Measurements from ENCODE around the gene ATP2C1. TPM values are rescaled to one million over a fixed set of nuclear protein-coding genes. Genes with fewer than 3 reads are reported as not detected.

The ATP2C1 gene
- total and polyA plus RNA-seq, 4 donors: 41.4 to 126 (median 74.2) TPM

DNA sequence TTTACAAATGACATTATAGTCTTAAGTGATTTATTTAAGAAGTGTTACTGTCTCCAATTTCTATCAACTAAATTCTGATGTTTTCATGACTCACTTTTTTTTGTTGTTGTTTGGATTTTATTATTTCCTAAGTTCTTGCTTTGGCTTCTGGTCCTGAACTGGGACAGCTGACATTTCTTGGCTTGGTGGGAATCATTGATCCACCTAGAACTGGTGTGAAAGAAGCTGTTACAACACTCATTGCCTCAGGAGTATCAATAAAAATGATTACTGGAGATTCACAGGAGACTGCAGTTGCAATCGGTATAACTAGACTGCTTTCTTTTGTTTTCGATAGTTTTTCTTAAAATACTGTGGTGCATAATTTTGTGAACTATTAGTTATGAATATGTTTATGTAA lies 85.2 kb downstream of the ATP2C1 start:
- 97% methylated on average over 2 of the region's 2 CpGs for WGBS, 2 donors
- Histone ChIP-seq H3K27me3 (ENCODE audit: control insufficient read depth in 3 of 3, insufficient read depth in 3 of 3, low read length in 2 of 3) (no peaks in the 10 kb centered on the region), H3K4me1 (ENCODE audit: control insufficient read depth in 5 of 5, insufficient read depth in 5 of 5, low read length in 5 of 5) (peaks cover 0 to 3% (median 0%) of the 10 kb centered on the region in 5 donors), H3K9me3 (ENCODE audit: control insufficient read depth in 4 of 4, insufficient read depth in 3 of 4, low read length in 3 of 4) (no peaks in the 10 kb centered on the region), H3K9ac (ENCODE audit: insufficient read depth in 1 of 2, low read length in 2 of 2) (no peak overlapping the region), H3K27ac (ENCODE audit: low read depth in 1 of 2, low read length in 1 of 2) (no peak overlapping the region), H3K4me3 (no peak overlapping the region), H3K36me3 (ENCODE audit: control insufficient read depth in 4 of 4, insufficient read depth in 4 of 4, low read length in 4 of 4) (peaks cover 10 to 18% (median 12%) of the 10 kb centered on the region in 4 donors)
- DNase-seq (no peak), ATAC-seq (ENCODE audit: insufficient read depth, low FRiP score) (no peak)
- TF ChIP-seq, protein P1, sequence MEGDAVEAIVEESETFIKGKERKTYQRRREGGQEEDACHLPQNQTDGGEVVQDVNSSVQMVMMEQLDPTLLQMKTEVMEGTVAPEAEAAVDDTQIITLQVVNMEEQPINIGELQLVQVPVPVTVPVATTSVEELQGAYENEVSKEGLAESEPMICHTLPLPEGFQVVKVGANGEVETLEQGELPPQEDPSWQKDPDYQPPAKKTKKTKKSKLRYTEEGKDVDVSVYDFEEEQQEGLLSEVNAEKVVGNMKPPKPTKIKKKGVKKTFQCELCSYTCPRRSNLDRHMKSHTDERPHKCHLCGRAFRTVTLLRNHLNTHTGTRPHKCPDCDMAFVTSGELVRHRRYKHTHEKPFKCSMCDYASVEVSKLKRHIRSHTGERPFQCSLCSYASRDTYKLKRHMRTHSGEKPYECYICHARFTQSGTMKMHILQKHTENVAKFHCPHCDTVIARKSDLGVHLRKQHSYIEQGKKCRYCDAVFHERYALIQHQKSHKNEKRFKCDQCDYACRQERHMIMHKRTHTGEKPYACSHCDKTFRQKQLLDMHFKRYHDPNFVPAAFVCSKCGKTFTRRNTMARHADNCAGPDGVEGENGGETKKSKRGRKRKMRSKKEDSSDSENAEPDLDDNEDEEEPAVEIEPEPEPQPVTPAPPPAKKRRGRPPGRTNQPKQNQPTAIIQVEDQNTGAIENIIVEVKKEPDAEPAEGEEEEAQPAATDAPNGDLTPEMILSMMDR (IDR thresholded peaks at IDR 0.05; ENCODE audit: control extremely low read depth, extremely low read depth): no peak

DNA sequence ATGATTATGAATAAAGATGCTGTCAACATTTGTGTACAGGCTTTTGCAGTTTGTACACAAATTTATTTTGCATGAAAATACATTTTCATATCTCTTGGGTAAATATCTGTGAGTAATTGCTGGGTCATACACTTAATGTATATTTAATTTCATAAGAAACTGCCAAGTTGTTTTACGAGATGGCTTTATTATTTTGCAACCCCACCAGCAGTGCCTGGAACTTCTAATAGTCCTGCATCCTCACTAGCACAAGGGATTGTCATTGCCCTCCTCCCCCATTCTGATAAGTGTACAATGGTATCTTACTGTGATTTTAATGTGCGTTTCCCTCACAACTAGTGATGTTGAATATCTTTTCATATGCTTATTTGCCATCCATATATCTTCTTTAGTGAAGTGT lies 87.6 kb downstream of the ATP2C1 start:
- Histone ChIP-seq H3K36me3 (ENCODE audit: control insufficient read depth in 4 of 4, insufficient read depth in 4 of 4, low read length in 4 of 4) (peaks cover 5 to 19% (median 8%) of the 10 kb centered on the region in 4 donors), H3K9me3 (ENCODE audit: control insufficient read depth in 4 of 4, insufficient read depth in 3 of 4, low read length in 3 of 4) (no peaks in the 10 kb centered on the region), H3K27ac (ENCODE audit: low read depth in 1 of 2, low read length in 1 of 2) (no peak overlapping the region), H3K27me3 (ENCODE audit: control insufficient read depth in 3 of 3, insufficient read depth in 3 of 3, low read length in 2 of 3) (no peaks in the 10 kb centered on the region), H3K9ac (ENCODE audit: insufficient read depth in 1 of 2, low read length in 2 of 2) (no peak overlapping the region), H3K4me3 (no peak overlapping the region), H3K4me1 (ENCODE audit: control insufficient read depth in 5 of 5, insufficient read depth in 5 of 5, low read length in 5 of 5) (no peaks in the 10 kb centered on the region)
- WGBS, 2 donors: 88 to 91% methylated on average over 2 of the region's 2 CpGs
- ATAC-seq (ENCODE audit: insufficient read depth, low FRiP score) (no peak), DNase-seq (no peak)
- TF ChIP-seq, protein P1 (IDR thresholded peaks at IDR 0.05; ENCODE audit: control extremely low read depth, extremely low read depth): no peak

DNA sequence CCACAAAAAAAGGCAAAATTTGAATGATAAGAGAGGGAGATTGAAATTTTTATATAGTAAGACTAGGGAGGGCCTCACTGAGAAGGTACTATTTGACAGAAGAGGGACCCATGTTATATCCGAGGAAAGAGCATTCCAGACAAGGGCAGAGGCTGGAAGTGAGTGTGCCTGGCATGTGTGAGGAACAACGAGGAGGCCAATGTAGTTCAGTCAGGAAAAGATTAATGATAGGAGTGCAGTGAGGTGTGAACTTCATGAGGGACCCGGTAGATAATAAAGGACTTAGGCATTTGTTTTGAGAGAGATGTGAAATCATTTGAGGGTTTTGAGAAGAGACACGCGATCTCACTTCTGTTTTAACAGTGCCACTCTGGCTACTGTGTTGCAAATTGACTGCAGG lies 96.4 kb downstream of the ATP2C1 start:
- 60 to 78% methylated on average over 5 of the region's 5 CpGs for WGBS, 2 donors
- H3K9ac ChIP-seq (ENCODE audit: insufficient read depth in 1 of 2, low read length in 2 of 2): no peak overlapping the region
- no peak overlapping the region for H3K27ac ChIP-seq (ENCODE audit: low read depth in 1 of 2, low read length in 1 of 2)
- no peaks in the 10 kb centered on the region for H3K4me1 ChIP-seq (ENCODE audit: control insufficient read depth in 5 of 5, insufficient read depth in 5 of 5, low read length in 5 of 5)
- H3K36me3 ChIP-seq (ENCODE audit: control insufficient read depth in 4 of 4, insufficient read depth in 4 of 4, low read length in 4 of 4): peaks cover 0 to 12% (median 9%) of the 10 kb centered on the region in 4 donors
- no peaks in the 10 kb centered on the region for H3K27me3 ChIP-seq (ENCODE audit: control insufficient read depth in 3 of 3, insufficient read depth in 3 of 3, low read length in 2 of 3)
- H3K9me3 ChIP-seq (ENCODE audit: control insufficient read depth in 4 of 4, insufficient read depth in 3 of 4, low read length in 3 of 4): no peaks in the 10 kb centered on the region
- DNase-seq: no peak
- no peak overlapping the region for H3K4me3 ChIP-seq
- ATAC-seq (ENCODE audit: insufficient read depth, low FRiP score): no peak
- TF ChIP-seq, protein P1 (IDR thresholded peaks at IDR 0.05; ENCODE audit: control extremely low read depth, extremely low read depth): no peak

DNA sequence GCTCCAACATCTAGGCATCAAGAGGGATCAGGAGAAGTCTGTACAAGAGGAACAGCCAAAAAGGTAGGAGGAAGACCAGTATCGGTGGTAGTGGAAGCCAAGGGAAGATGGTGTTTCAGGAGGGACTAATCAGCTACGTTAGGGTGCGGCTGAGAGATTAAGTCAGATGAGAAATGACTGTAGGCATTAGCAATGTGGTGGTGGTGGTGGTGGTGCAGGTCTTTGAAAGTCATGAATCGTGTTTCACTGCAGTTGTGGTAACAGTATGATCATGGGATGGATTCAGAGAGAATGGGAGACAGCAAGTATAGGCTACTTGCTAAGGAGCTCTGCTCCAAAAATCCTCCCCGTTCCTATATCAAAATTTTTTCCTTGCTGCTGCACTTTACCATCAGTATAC lies 97.2 kb downstream of the ATP2C1 start:
- H3K4me1 ChIP-seq (ENCODE audit: control insufficient read depth in 5 of 5, insufficient read depth in 5 of 5, low read length in 5 of 5): no peaks in the 10 kb centered on the region
- H3K27me3 ChIP-seq (ENCODE audit: control insufficient read depth in 3 of 3, insufficient read depth in 3 of 3, low read length in 2 of 3): no peaks in the 10 kb centered on the region
- TF ChIP-seq, protein P1 (IDR thresholded peaks at IDR 0.05; ENCODE audit: control extremely low read depth, extremely low read depth): no peak
- H3K4me3 ChIP-seq: no peak overlapping the region
- WGBS, 2 donors: 93 to 95% methylated on average over 5 of the region's 5 CpGs
- ATAC-seq (ENCODE audit: insufficient read depth, low FRiP score) (no peak), DNase-seq (no peak)
- H3K27ac ChIP-seq (ENCODE audit: low read depth in 1 of 2, low read length in 1 of 2): no peak overlapping the region
- peaks cover 0 to 12% (median 9%) of the 10 kb centered on the region in 4 donors for H3K36me3 ChIP-seq (ENCODE audit: control insufficient read depth in 4 of 4, insufficient read depth in 4 of 4, low read length in 4 of 4)
- H3K9ac ChIP-seq (ENCODE audit: insufficient read depth in 1 of 2, low read length in 2 of 2): no peak overlapping the region
- H3K9me3 ChIP-seq (ENCODE audit: control insufficient read depth in 4 of 4, insufficient read depth in 3 of 4, low read length in 3 of 4): no peaks in the 10 kb centered on the region

Data from lung (tissue), 12 donors.